Measurements from ENCODE around the gene PALLD.

GRCh38 chr4:168683595-168683994, 186.7 kb downstream of the PALLD start:
- TF ChIP-seq POLR2AphosphoS5 (IDR thresholded peaks at IDR 0.05; ENCODE audit: borderline replicate concordance, low read depth, low read length) (no peak), EZH2 (IDR thresholded peaks at IDR 0.05) (no peak)

Data from SK-N-MC (cell line).